ENCODE results near the gene MISFA. TPM values are rescaled to one million over a fixed set of nuclear protein-coding genes. Genes with fewer than 3 reads are reported as not detected.
"Not testable (repeated sequence)": the region's sequence is repeated elsewhere in the genome, so short reads cannot be mapped to it uniquely, and the experiment has no call there.

The MISFA gene
- total RNA-seq, 4 donors from 2014 or later = 4.5 to 14.1 (median 4.5) TPM; not detected in 1

DNA sequence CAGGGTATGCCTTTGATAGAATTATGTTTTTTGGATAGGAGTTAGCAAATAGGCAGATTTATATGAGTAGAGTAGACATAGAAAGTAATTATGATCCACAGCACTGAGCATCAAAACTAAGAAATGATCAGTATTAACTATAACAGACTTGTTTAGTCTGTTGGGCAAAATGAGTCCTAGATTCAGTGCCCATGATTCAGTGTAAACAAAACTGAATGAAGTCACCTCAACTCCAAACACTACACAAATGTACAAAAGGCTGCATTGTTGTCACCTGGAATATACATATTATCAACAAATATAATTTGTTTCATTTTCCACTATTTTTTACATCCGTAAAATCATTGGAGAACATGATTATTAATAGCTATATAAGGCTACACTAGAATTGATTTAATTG lies 17.8 kb upstream of the MISFA start:
- H3K27ac ChIP-seq = no peak overlapping the region
- ATAC-seq (no peak), DNase-seq (no peak)
- H3K4me3 ChIP-seq = no peak overlapping the region
- TF ChIP-seq, protein P1, sequence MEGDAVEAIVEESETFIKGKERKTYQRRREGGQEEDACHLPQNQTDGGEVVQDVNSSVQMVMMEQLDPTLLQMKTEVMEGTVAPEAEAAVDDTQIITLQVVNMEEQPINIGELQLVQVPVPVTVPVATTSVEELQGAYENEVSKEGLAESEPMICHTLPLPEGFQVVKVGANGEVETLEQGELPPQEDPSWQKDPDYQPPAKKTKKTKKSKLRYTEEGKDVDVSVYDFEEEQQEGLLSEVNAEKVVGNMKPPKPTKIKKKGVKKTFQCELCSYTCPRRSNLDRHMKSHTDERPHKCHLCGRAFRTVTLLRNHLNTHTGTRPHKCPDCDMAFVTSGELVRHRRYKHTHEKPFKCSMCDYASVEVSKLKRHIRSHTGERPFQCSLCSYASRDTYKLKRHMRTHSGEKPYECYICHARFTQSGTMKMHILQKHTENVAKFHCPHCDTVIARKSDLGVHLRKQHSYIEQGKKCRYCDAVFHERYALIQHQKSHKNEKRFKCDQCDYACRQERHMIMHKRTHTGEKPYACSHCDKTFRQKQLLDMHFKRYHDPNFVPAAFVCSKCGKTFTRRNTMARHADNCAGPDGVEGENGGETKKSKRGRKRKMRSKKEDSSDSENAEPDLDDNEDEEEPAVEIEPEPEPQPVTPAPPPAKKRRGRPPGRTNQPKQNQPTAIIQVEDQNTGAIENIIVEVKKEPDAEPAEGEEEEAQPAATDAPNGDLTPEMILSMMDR (IDR thresholded peaks at IDR 0.05 in 4 of 5, conservative IDR thresholded peaks at IDR 0.05 in 1 of 5) = no peak
- no peak for TF ChIP-seq POLR2A (IDR thresholded peaks at IDR 0.05)
- peaks cover 0 to 21% of the 10 kb centered on the region in 2 donors for H3K36me3 ChIP-seq
- H3K9me3 ChIP-seq = no peaks in the 10 kb centered on the region
- H3K27me3 ChIP-seq = no peaks in the 10 kb centered on the region
- H3K4me1 ChIP-seq = peaks cover 2 to 4% of the 10 kb centered on the region in 2 donors
- in situ Hi-C loops (cut with MboI; ENCODE audit: low sequenced_read_pairs in 4 of 4) = no loop called here
- intact Hi-C loops (cut with DNase I; ENCODE audit: low total_unique reads) = no loop called here

DNA sequence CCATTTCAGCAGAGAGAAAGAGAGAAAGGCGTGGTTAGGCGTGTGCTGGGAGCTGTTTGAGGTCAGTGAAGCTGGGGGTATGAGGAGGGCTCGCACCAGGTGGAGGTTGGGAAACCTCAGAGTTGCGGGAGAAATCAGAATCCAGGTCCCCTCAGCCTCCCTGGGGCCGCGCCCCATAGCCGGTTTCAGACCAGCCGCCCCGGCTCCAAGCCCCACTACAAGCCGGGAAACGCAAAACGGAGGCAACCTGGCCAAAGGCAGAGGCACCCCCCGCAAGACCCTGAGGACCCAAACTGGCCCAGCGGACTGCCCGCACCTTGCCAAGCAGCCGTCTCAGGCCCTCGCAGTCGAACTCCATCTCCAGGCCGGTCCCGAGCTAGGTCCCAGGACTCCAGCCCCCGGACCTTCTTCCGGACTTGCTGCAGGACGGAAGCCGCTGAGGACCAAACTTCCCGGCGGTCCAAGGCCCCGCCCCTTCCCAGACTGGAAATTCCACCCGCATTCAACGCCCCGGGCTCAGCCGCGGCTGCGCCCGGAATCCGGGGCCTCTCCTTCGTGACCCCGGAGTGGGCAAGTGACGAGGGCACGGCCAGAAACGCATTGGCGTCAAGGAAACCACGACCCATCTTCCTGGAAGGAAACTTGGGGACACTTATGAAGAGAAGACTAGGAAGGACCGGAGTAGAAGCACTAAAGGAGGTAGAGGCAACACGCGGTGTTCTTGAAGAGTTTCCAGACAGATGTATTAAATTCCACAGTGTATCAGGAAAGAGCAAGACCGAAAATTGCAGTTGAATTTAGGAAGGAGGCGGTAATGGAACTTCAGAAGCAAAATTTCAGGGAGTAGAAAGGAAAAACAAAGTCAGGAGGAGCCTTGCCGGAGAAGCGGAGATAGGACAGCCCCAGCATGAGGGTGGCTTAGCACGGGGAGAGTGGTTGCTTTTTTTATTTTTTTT lies 11.0 kb upstream of the MISFA start, which contains the start of gene UEVLD:
TSS of gene UEVLD (minus strand) at position 438 of the 956 bp plus-strand sequence. CDS start at position 358, 80 bp downstream.
- DNase-seq (peak; percentile 81 to 87), ATAC-seq (peak; percentile 92 to 97)
- intact Hi-C loops (cut with DNase I; ENCODE audit: low total_unique reads) = loop anchor here (1.0 to 5.0 kb wide), 6 partner anchors 46 to 266 kb away; partner anchors contain the start of genes GTF2H1, HPS5, SPTY2D1 and TMEM86A
- in situ Hi-C loops (cut with MboI; ENCODE audit: low sequenced_read_pairs in 4 of 4) = no loop called here
- H3K27ac ChIP-seq = peak within 1 kb of the TSS; percentile 86 to 91 (median 90)
- H3K9me3 ChIP-seq = no peaks in the 10 kb centered on the region
- H3K4me1 ChIP-seq = peaks cover 41 to 42% of the 10 kb centered on the region in 2 donors
- H3K4me3 ChIP-seq = peak within 1 kb of the TSS; percentile 72 to 91 (median 80)
- H3K27me3 ChIP-seq = no peaks in the 10 kb centered on the region
- TF ChIP-seq POLR2A (IDR thresholded peaks at IDR 0.05) = peak; percentile 63 to 78
- TF ChIP-seq, protein P1 (IDR thresholded peaks at IDR 0.05 in 4 of 5, conservative IDR thresholded peaks at IDR 0.05 in 1 of 5) = peak in 1 of 5 experiments; percentile 30
- H3K36me3 ChIP-seq = no peaks in the 10 kb centered on the region

DNA sequence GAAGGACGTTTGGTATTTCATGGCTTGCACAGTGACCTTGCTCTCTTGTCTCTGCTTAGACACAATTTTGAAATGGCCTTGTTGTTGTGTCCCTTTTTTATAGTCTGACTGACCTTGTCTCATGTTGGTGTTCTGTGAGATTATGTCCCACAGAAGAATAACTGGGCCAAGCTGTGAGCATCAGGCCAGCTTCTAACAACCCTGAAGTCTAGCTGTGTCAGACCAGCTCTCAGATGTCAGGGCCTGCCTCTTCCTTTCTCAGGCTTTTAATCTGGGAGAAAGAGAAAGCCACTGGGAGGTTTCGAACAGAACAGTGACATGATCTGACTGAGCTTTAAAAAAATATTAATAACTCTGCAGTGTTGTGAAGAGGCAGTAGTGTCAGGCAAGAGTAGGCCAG lies 9.0 kb upstream of the MISFA start:
- ATAC-seq (no peak), DNase-seq (no peak)
- intact Hi-C loops (cut with DNase I; ENCODE audit: low total_unique reads) (no loop called here), in situ Hi-C loops (cut with MboI; ENCODE audit: low sequenced_read_pairs in 4 of 4) (loop anchor here in 1 of 4 donors (5.0 kb wide), 1 partner anchor 47 kb away; no protein-coding TSS in a partner anchor)
- H3K27me3 ChIP-seq = no peaks in the 10 kb centered on the region
- H3K36me3 ChIP-seq = peaks cover 0 to 2% of the 10 kb centered on the region in 2 donors
- no peaks in the 10 kb centered on the region for H3K9me3 ChIP-seq
- H3K27ac ChIP-seq = peak overlapping the region; percentile 86 to 91 (median 90)
- TF ChIP-seq, protein P1 (IDR thresholded peaks at IDR 0.05 in 4 of 5, conservative IDR thresholded peaks at IDR 0.05 in 1 of 5) = no peak
- no peak for TF ChIP-seq POLR2A (IDR thresholded peaks at IDR 0.05)
- H3K4me3 ChIP-seq = no peak overlapping the region
- peaks cover 41 to 42% of the 10 kb centered on the region in 2 donors for H3K4me1 ChIP-seq

DNA sequence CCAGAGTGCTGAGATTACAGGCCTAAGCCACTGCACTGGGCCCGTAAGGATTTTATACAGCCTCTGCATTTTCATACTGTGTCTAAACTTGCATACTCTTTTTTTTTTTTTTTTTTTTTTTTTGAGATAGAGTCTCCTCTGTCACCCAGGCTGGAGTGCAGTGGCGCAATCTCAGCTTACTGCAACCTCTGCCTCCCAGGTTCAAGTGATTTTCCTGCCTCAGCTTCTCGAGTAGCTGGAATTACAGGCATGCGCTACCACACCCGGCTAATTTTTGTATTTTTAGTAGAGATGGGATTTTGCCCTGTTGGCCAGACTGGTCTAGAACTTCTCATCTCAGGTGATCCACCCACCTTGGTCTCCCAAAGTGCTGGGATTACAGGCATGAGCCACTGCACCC lies 5.5 kb upstream of the MISFA start:
- DNase-seq; H3K27ac ChIP-seq; intact Hi-C loops (cut with DNase I; ENCODE audit: low total_unique reads); H3K4me3 ChIP-seq; ATAC-seq; H3K9me3 ChIP-seq; H3K27me3 ChIP-seq: not testable (repeated sequence)
- peaks cover 0 to 16% of the 10 kb centered on the region in 2 donors for H3K36me3 ChIP-seq
- peaks cover 26 to 30% of the 10 kb centered on the region in 2 donors for H3K4me1 ChIP-seq
- in situ Hi-C loops (cut with MboI; ENCODE audit: low sequenced_read_pairs in 4 of 4) = loop anchor here in 1 of 4 donors (5.0 kb wide), 1 partner anchor 43 kb away; no protein-coding TSS in a partner anchor

All from gastrocnemius medialis (tissue), 4 donors.